H9 (cell line): ENCODE measurements around the gene ZKSCAN5. TPM values are rescaled to one million over a fixed set of nuclear protein-coding genes. Genes with fewer than 3 reads are reported as not detected.

Source experiments
- DNase-seq: peaks from one replicate; pipeline ENCODE4 v3.0.0-alpha.2; 2017
- H2AFZ ChIP-seq: one replicate; pipeline ENCODE4 v1.6.1; 2013; ENCODE audit warnings: mild to moderate bottlenecking, low read length, control low read depth, moderate library complexity
- H2AK5ac ChIP-seq: 2 replicates; pipeline ENCODE4 v1.6.1; 2013; ENCODE audit warnings: low read length, control low read depth, mixed read lengths; ENCODE audit not compliant: insufficient read length
- H2BK120ac ChIP-seq: one replicate; pipeline ENCODE4 v1.6.1; 2013; ENCODE audit warnings: low read depth, mild to moderate bottlenecking, low read length, control low read depth, inconsistent platforms; ENCODE audit not compliant: poor library complexity, severe bottlenecking
- H2BK12ac ChIP-seq: 2 replicates; pipeline ENCODE4 v1.6.1; 2013; ENCODE audit warnings: low read length, control low read depth, mixed read lengths, low read depth; ENCODE audit not compliant: insufficient read length
- H2BK15ac ChIP-seq: 2 replicates; pipeline ENCODE4 v1.6.1; 2013; ENCODE audit warnings: low read depth, low read length, control low read depth
- H2BK20ac ChIP-seq: one replicate; pipeline ENCODE4 v1.6.1; 2013; ENCODE audit warnings: low read depth, mild to moderate bottlenecking, low read length, control low read depth, inconsistent platforms; ENCODE audit not compliant: poor library complexity, severe bottlenecking
- H2BK5ac ChIP-seq: 2 replicates; pipeline ENCODE4 v1.6.1; 2013; ENCODE audit warnings: low read length, control low read depth, mixed read lengths; ENCODE audit not compliant: insufficient read length
- H3K14ac ChIP-seq: 2 replicates; pipeline ENCODE4 v1.6.1; 2013; ENCODE audit warnings: low read length, control low read depth; ENCODE audit not compliant: insufficient read depth
- H3K18ac ChIP-seq: 2 replicates; pipeline ENCODE4 v1.6.1; 2013; ENCODE audit warnings: low read depth, mild to moderate bottlenecking, mixed read lengths, low read length, control low read depth; ENCODE audit not compliant: insufficient read length
- H3K23ac ChIP-seq: 2 replicates; pipeline ENCODE4 v1.6.1; 2013; ENCODE audit warnings: low read length, control low read depth, mixed read lengths, low read depth; ENCODE audit not compliant: insufficient read length
- H3K23me2 ChIP-seq: 2 replicates; pipeline ENCODE4 v1.6.1; 2013; ENCODE audit warnings: low read depth, mild to moderate bottlenecking, mixed read lengths, low read length, control low read depth; ENCODE audit not compliant: insufficient read length, poor library complexity, severe bottlenecking
- H3K27ac ChIP-seq: 2 replicates; pipeline ENCODE4 v1.5.1; 2013; ENCODE audit warnings: low read length, control low read depth, mixed read lengths, low read depth; ENCODE audit not compliant: insufficient read length
- H3K27me3 ChIP-seq: 2 replicates; pipeline ENCODE4 v1.6.1; 2013; ENCODE audit warnings: low read length, control low read depth, inconsistent platforms; ENCODE audit not compliant: insufficient read depth
- H3K4ac ChIP-seq: 2 replicates; pipeline ENCODE4 v1.6.1; 2013; ENCODE audit warnings: low read depth, mild to moderate bottlenecking, control low read depth, inconsistent platforms, low read length, moderate library complexity
- H3K4me1 ChIP-seq: 2 replicates; pipeline ENCODE4 v1.6.1; 2013; ENCODE audit warnings: low read length, control low read depth, inconsistent platforms; ENCODE audit not compliant: insufficient read depth
- H3K4me2 ChIP-seq: 2 replicates; pipeline ENCODE4 v1.6.1; 2013; ENCODE audit warnings: low read length, control low read depth, mixed read lengths; ENCODE audit not compliant: insufficient read length, insufficient read depth
- H3K56ac ChIP-seq: 2 replicates; pipeline ENCODE4 v1.6.1; 2013; ENCODE audit warnings: low read depth, mild to moderate bottlenecking, mixed read lengths, low read length, control low read depth; ENCODE audit not compliant: insufficient read length
- H3K79me1 ChIP-seq: 2 replicates; pipeline ENCODE4 v1.6.1; 2013; ENCODE audit warnings: low read depth, mild to moderate bottlenecking, moderate library complexity, low read length, control low read depth, inconsistent platforms; ENCODE audit not compliant: insufficient read depth, poor library complexity, severe bottlenecking
- H3K79me2 ChIP-seq: 2 replicates; pipeline ENCODE4 v1.6.1; 2013; ENCODE audit warnings: low read length, control low read depth, inconsistent platforms; ENCODE audit not compliant: insufficient read depth
- H3K9ac ChIP-seq: 2 replicates; pipeline ENCODE4 v1.6.1; 2013; ENCODE audit warnings: low read length, control low read depth, mixed read lengths; ENCODE audit not compliant: insufficient read length; ENCODE audit errors: extremely low read depth
- H3K9me3 ChIP-seq: one replicate; pipeline ENCODE4 v1.6.1; 2013; ENCODE audit warnings: low read depth, low read length, inconsistent platforms; ENCODE audit not compliant: control insufficient read depth
- H3T11ph ChIP-seq: one replicate; pipeline ENCODE4 v1.6.1; 2013; ENCODE audit warnings: mild to moderate bottlenecking, low read length, control low read depth, inconsistent platforms
- H4K20me1 ChIP-seq: one replicate; pipeline ENCODE4 v1.6.1; 2013; ENCODE audit not compliant: control insufficient read depth, insufficient read length, insufficient read depth
- H4K5ac ChIP-seq: 2 replicates; pipeline ENCODE4 v1.6.1; 2013; ENCODE audit warnings: low read depth, mild to moderate bottlenecking, mixed read lengths, low read length, control low read depth; ENCODE audit not compliant: insufficient read length
- H4K8ac ChIP-seq: replicated peaks from 2 replicates; pipeline ENCODE4 v1.6.1; 2013; ENCODE audit warnings: low read length, control low read depth, mixed read lengths, low read depth; ENCODE audit not compliant: insufficient read length
- H4K91ac ChIP-seq: 2 replicates; pipeline ENCODE4 v1.6.1; 2013; ENCODE audit warnings: low read depth, mild to moderate bottlenecking, moderate library complexity, mixed read lengths, low read length, control low read depth; ENCODE audit not compliant: insufficient read length
- H3K27ac Mint-ChIP-seq, 3 experiments: 2 replicates in 2 of 3; 3 replicates in 1 of 3; pipeline ENCODE4 v1.8.0; 2020 to 2021; ENCODE audit warnings: mixed read lengths in 3 of 3, mild to moderate bottlenecking in 1 of 3, moderate library complexity in 1 of 3
- H3K27me3 Mint-ChIP-seq: 2 replicates; pipeline ENCODE4 v1.8.0; 2021; ENCODE audit warnings: low read depth, mild to moderate bottlenecking, moderate library complexity, mixed read lengths
- H3K36me3 Mint-ChIP-seq, 3 experiments: 2 replicates in 2 of 3; 3 replicates in 1 of 3; pipeline ENCODE4 v1.8.0; 2020 to 2021; ENCODE audit warnings: low read depth in 3 of 3, mixed read lengths in 3 of 3; ENCODE audit not compliant: insufficient read depth in 1 of 3
- H3K4me1 Mint-ChIP-seq, 2 experiments: 2 replicates each; pipeline ENCODE4 v1.8.0; 2020; ENCODE audit warnings: mixed read lengths in 2 of 2
- H3K4me3 Mint-ChIP-seq, 2 experiments: 2 replicates in 1 of 2; 3 replicates in 1 of 2; pipeline ENCODE4 v1.8.0; 2020 to 2021; ENCODE audit warnings: mild to moderate bottlenecking in 2 of 2, mixed read lengths in 2 of 2, moderate library complexity in 1 of 2
- H3K9me3 Mint-ChIP-seq, 2 experiments: 2 replicates in 1 of 2; 3 replicates in 1 of 2; pipeline ENCODE4 v1.8.0; 2020; ENCODE audit warnings: mild to moderate bottlenecking in 2 of 2, mixed read lengths in 2 of 2, moderate library complexity in 1 of 2
- WGBS: extraction: QIAGEN DNeasy Blood & Tissue Kit; methylation state at CpG from one replicate; pipeline ENCODE4 v1.1.7; 2013; ENCODE audit warnings: missing lambda C conversion rate, low lambda C conversion rate, mixed read lengths; ENCODE audit not compliant: insufficient read length; ENCODE audit errors: extremely low coverage; 5-methylcytosine and 5-hydroxymethylcytosine counted together
- total RNA-seq: library from RNA; stranded (reverse); gene quantifications from 2 replicates; pipeline ENCODE4 v1.2.1, GENCODE V29; 2021
- TF ChIP-seq, protein P1 (sequence below): fragments of 200-600 bp; sonication (generic); conservative IDR thresholded peaks from 3 replicates; pipeline ENCODE4 v1.8.0; 2021; ENCODE audit warnings: antibody characterized with exemption, mild to moderate bottlenecking

ZKSCAN5 gene
- total RNA-seq, 1 experiment from 2014 or later, result 16.6 TPM

DNA sequence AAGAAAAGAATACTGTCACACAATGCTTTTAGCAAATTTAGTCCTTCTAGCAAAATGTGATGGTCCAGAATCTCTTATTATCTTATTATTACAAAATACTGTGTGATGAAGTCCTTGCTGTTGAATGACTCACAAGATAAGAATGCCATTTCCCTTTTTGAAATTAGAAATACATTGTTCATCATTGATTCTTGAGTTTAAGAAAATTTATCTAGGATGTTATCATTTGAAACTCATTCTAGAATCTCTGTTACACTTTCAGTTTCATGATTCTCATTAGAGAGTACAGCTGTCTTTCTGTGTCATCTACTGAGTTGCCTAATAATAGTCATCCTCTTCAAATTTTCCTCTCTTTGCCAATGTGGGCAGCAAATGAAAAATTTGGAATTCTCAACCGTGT is 9.6 kb downstream of the ZKSCAN5 start:
- no peaks in the 10 kb centered on the region for H3K23me2 ChIP-seq
- no peak overlapping the region for H2BK12ac ChIP-seq
- no peaks in the 10 kb centered on the region for H3K9me3 ChIP-seq
- no peak overlapping the region for H3T11ph ChIP-seq
- H3K14ac ChIP-seq, result no peak overlapping the region
- no peak overlapping the region for H3K18ac ChIP-seq
- H3K9me3 Mint-ChIP-seq, result no peaks in the 10 kb centered on the region
- H3K4me1 ChIP-seq, result no peaks in the 10 kb centered on the region
- no peaks in the 10 kb centered on the region; the same call in 1 of the 2 replicates for H3K79me2 ChIP-seq
- no peak overlapping the region for H3K56ac ChIP-seq
- no peak overlapping the region for H3K27ac ChIP-seq
- H3K27me3 Mint-ChIP-seq, result no peaks in the 10 kb centered on the region
- H2AFZ ChIP-seq, result no peak overlapping the region
- H3K4me1 Mint-ChIP-seq, result no peaks in the 10 kb centered on the region
- H3K27me3 ChIP-seq, result no peaks in the 10 kb centered on the region
- WGBS, result no CpG with 5 or more reads among the region's 1 CpG
- H2BK15ac ChIP-seq, result no peak overlapping the region
- no peak overlapping the region for H2BK5ac ChIP-seq
- H4K8ac ChIP-seq, result no peak overlapping the region
- no peaks in the 10 kb centered on the region for H4K20me1 ChIP-seq
- H4K5ac ChIP-seq, result no peak overlapping the region
- TF ChIP-seq, protein P1, sequence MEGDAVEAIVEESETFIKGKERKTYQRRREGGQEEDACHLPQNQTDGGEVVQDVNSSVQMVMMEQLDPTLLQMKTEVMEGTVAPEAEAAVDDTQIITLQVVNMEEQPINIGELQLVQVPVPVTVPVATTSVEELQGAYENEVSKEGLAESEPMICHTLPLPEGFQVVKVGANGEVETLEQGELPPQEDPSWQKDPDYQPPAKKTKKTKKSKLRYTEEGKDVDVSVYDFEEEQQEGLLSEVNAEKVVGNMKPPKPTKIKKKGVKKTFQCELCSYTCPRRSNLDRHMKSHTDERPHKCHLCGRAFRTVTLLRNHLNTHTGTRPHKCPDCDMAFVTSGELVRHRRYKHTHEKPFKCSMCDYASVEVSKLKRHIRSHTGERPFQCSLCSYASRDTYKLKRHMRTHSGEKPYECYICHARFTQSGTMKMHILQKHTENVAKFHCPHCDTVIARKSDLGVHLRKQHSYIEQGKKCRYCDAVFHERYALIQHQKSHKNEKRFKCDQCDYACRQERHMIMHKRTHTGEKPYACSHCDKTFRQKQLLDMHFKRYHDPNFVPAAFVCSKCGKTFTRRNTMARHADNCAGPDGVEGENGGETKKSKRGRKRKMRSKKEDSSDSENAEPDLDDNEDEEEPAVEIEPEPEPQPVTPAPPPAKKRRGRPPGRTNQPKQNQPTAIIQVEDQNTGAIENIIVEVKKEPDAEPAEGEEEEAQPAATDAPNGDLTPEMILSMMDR, result no peak
- H3K9ac ChIP-seq, result no peak overlapping the region
- no peaks in the 10 kb centered on the region for H3K79me1 ChIP-seq
- no peak overlapping the region for H3K4ac ChIP-seq
- no peak overlapping the region for H3K23ac ChIP-seq
- H3K4me3 Mint-ChIP-seq, result no peak overlapping the region
- no peak overlapping the region for H2BK20ac ChIP-seq
- H3K27ac Mint-ChIP-seq, result no peak overlapping the region
- peaks cover 28 to 54% (median 36%) of the 10 kb centered on the region in 3 experiments for H3K36me3 Mint-ChIP-seq
- H3K4me2 ChIP-seq, result no peak overlapping the region
- no peak overlapping the region for H2BK120ac ChIP-seq
- no peak overlapping the region for H4K91ac ChIP-seq
- DNase-seq, result no peak
- H2AK5ac ChIP-seq, result no peak overlapping the region
